Neural cell (in vitro differentiated cells): ENCODE data around the gene ARL15.

Experiments used
- CTCF ChIP-seq: fragments of 450-650 bp; IDR thresholded peaks from 2 replicates; pipeline ENCODE4 v1.5.1; 2014; ENCODE audit warnings: antibody characterized with exemption, mild to moderate bottlenecking, moderate library complexity; ENCODE audit not compliant: poor library complexity, severe bottlenecking
- EP300 ChIP-seq: fragments of 450-650 bp; conservative IDR thresholded peaks from 2 replicates; pipeline ENCODE4 v1.6.1; 2014; ENCODE audit warnings: antibody characterized with exemption, mild to moderate bottlenecking, moderate library complexity; ENCODE audit not compliant: poor library complexity, severe bottlenecking
- EZH2 ChIP-seq: fragments of 200-600, 300-800 bp; shearing (Covaris generic), sonication (generic); IDR thresholded peaks from 2 replicates; pipeline ENCODE4 v1.6.1; 2014; ENCODE audit warnings: antibody characterized with exemption, low read length, borderline replicate concordance, mild to moderate bottlenecking; ENCODE audit not compliant: insufficient read depth, poor library complexity, severe bottlenecking
- POLR2AphosphoS5 ChIP-seq: IDR thresholded peaks from 2 replicates; pipeline ENCODE4 v1.6.1; 2012
- RAD21 ChIP-seq: fragments of 450-650 bp; conservative IDR thresholded peaks from 2 replicates; pipeline ENCODE4 v1.6.1; 2014; ENCODE audit warnings: antibody characterized with exemption, mild to moderate bottlenecking, moderate library complexity
- SMC3 ChIP-seq: fragments of 450-650 bp; conservative IDR thresholded peaks from 2 replicates; pipeline ENCODE4 v1.6.1; 2014; ENCODE audit warnings: antibody characterized with exemption, mild to moderate bottlenecking, moderate library complexity; ENCODE audit not compliant: poor library complexity

DNA sequence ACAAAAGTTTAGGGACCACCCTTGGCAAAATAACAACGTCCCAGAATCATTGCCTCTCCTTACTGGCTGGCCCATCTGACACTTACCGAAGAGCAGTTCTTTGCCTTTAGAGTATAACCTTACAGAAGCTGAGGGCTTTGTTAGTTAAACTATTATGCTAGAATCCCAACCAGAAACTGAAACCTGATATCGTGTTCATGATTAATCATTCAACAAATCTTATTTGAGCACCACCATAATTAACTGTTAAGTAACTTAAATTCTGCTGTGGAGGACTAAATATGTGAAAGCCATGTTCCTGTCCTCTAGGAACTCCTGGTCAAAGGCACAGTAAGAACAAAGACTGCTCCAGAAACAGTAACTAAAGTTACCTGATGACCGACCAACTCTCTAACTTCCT lies 104.9 kb downstream of the ARL15 start:
- no peak for TF ChIP-seq SMC3
- no peak for TF ChIP-seq EZH2
- TF ChIP-seq CTCF = no peak
- TF ChIP-seq POLR2AphosphoS5 = no peak
- TF ChIP-seq EP300 = no peak
- TF ChIP-seq RAD21 = no peak
